GM21360 (cell line): ENCODE data around the gene MRPL58.
"Not testable (repeated sequence)": the region's sequence is repeated elsewhere in the genome, so short reads cannot be mapped to it uniquely, and the experiment has no call there.

ENCODE experiments used
- ATAC-seq: cut with Tn5 transposase; IDR thresholded peaks from one replicate; pipeline ENCODE4 v1.9.1; 2021; ENCODE audit warnings: mild to moderate bottlenecking, moderate library complexity; ENCODE audit not compliant: unreplicated experiment

Gene MRPL58

GRCh38 chr17:75012346-75013091, at the start of gene MRPL58:
Gene MRPL58 (plus strand): TSS chr17:75012670. CDS start chr17:75012687, 17 bp downstream.
- ATAC-seq: peak; percentile 69

DNA sequence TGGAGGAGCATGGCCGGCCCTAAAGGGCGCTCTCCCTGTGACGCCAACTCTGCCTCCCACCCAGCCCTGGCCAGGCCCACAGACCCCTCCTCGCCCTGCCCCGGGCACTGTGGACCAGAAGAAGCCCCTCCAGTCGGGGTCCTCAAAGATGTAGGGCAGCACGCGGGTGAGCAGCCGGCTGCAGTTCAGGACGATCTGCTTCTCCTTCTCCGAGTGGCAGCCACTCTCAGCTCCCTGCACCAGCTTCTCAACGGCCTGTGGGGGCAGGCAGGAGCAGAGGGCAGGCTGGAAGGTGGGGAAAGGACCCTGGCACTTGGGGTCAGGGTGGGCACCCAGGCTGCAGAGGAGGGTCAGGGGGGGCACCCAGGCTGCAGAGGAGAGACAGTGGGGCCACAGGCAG, 48.8 kb upstream of the MRPL58 start:
- no peak for ATAC-seq

DNA sequence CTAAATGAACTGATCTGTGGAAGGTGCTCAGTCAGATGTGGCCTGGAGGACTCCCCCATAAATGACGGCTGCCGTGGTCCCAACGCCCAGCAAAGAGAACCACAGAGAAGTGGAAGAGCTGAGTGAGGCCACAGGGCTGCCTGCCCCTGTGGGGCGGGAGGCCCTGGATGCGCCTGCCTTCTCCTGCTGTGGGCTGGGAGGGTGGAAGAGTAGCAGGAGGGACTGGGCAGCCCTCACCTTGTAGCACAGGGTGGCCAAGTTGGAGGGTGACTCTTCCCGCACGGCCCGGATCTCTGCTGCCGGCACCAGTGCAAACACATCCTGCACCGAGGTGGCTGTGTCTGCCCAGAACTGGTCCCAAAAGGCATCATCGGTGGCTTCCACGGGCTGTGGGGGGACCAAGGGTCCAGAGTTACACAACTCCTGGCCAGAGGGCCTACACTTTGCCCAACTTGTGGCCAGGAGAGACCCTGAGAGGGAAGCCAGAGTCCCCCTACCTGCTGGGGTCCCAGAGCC, 48.2 kb upstream of the MRPL58 start:
- no peak for ATAC-seq

- no peak for ATAC-seq
Measured at GRCh38 chr17:74964988-74965622, 47.4 kb upstream of the MRPL58 start.

GRCh38 chr17:74968361-74968780, 44.1 kb upstream of the MRPL58 start:
- ATAC-seq: no peak

DNA sequence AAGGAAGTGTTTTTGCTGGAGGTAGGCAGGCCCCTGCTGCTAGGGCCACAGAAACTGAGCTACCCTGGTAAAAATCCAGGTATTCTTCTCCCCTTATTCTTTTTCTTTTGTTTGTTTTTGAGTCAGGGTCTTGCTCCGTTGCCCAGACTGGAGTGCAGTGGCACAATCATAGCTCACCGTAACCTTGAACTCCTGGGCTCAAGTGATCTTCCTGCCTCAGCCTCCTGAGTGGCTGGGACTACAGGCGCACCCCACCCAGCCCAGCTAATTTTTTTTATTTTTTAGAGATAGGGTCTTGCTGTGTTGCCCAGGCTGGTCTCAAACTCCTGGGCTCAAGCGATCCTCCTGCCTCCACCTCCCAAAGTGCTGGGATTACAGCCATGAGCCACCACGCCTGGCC, 43.0 kb upstream of the MRPL58 start:
- not testable (repeated sequence) for ATAC-seq

- no peak for ATAC-seq
Measured at GRCh38 chr17:74970395-74970794, 42.1 kb upstream of the MRPL58 start.

DNA sequence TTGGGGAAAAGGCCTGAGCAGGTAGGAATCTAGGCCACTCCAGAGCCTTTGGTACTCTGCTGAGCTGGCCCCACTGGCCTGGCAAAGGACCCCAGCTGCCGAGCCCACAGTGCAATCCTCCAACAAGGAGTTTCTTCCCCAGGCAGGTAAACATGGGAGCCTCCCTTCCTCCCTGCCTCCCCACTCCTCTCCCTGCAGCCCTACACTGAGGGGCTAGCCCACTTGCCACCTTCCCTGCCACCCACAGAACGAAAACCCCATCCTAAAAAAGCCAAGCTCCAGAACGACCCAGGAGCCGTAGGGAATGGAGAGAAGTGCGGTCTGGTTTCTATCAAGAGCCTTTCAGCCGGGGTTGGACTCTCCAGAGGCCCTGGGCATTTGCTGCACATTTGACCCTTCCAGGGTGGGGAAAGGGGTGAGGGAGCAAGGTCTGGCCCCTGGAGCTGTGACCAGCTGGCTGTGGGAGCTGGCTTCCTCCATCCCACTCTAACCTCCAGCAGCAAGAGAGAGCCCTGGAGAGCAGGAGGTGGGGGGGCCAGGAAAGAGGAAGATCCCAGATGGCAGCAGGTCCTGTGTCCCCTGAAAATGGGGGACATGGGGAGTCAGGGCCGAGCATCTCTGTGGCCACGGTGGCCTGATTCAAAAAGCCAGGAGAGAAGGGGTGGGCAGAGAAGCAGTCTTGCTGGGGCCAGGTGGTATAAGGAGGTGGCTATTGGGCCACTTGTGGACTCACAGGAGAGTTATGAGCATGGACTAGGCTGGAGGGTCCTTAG, 41.2 kb upstream of the MRPL58 start:
- ATAC-seq: no peak

- no peak for ATAC-seq
Measured at GRCh38 chr17:74971842-74972106, 40.7 kb upstream of the MRPL58 start.

- ATAC-seq: no peak
Measured at GRCh38 chr17:74972107-74972972, 40.1 kb upstream of the MRPL58 start, which contains the start of gene HID1. Gene HID1 (minus strand): TSS chr17:74972759. CDS start chr17:74972656, 103 bp downstream.

- ATAC-seq: no peak
Measured at GRCh38 chr17:74972973-74973328, 39.5 kb upstream of the MRPL58 start.

DNA sequence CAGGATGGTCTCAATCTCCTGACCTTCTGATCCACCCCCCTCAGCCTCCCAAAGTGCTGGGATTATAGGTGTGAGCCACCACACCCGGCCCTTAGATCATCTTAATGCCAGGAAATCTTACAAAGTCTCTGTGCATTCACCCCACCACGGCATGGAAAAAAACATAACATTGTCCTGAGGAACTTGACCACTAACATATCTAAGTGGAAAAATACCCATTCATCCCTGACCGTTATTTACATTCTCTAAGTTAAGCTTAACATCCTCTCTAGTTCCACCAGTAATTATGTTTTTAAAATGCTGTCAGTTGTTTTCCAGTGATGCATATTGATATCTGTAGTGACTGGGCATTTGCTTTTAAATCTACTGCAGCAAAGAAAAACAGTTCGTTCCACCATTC, 36.5 kb upstream of the MRPL58 start:
- ATAC-seq: no peak

DNA sequence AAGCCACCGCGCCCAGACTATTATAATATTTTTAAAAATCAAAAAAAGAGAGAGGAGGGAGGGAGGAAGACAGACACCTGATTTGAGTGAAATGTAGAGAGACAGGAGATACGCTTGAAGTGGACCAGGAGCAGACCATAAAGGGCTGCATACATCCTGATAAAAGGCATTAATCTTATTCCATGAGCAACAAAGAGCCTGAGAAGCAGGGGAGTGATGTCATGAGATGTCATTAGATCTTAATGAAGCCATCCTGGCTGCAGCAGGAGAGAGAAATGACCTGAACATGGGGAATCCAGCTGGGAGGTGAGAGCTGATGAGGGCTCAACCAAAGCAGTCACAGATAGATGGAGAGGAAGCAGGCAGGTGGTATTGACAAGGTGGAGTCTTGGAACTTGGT, 34.7 kb upstream of the MRPL58 start:
- no peak for ATAC-seq

DNA sequence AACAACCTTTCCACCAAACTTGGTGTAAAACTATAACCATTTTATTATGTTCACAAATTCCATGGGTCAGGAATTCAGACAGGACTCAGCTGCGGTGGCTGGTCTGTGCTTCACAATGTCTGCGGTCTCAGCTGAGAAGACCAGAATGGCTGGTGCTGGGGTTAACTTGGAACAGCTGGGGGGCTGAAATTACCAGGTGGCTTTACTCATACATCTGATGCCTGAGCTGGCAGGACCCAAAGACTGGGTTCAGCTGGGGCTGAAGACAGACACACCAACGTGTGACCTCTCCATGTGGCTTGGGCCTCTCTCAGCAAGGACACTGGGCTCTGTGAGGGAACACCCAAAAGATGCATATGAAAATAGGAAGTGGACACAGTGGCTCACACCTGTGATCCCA, 34.2 kb upstream of the MRPL58 start:
- no peak for ATAC-seq

DNA sequence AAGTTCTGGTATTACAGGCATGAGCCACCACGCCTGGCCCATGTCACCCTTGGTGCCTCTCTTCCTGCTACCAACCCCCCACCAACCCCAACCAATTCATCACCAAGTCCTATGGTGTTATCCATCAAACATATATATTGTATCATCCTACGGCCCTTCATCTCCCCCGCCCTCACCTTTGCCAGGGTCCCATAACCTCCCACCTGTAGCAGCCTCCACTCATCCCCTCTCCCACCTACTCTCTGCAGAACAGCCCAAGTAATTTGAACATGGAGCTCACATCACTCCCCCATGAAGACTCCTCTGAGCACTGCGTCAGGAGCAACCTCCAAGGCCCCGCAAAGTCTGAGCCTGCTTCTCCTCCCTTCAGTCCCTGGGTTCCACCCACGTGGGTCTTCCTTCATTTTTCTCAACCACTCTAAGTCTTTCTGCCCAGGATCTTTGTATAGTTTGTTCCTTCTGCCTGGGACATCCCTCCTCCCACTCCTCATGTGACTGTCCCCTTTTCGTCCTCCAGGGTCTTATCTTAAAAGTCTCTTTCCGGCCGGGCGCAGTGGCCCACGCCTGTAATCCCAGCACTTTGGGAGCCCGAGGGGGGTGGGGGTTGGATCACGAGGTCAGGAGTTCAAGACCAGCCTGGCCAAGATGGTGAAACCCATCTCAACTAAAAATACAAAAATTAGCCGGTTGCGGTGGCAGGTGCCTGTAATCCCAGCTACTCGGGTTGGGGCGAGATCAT, 32.9 kb upstream of the MRPL58 start:
- no peak for ATAC-seq

- no peak for ATAC-seq
Measured at GRCh38 chr17:74981318-74981978, 31.0 kb upstream of the MRPL58 start.

GRCh38 chr17:74981979-74982662, 30.3 kb upstream of the MRPL58 start:
- peak; percentile 72 for ATAC-seq

- not testable (repeated sequence) for ATAC-seq
Measured at GRCh38 chr17:74982663-74983313, 29.7 kb upstream of the MRPL58 start.

GRCh38 chr17:74986206-74986576, 26.3 kb upstream of the MRPL58 start:
- ATAC-seq: no peak
